HCT116 (cell line): ENCODE measurements around the gene HLA-DOA. TPM values are rescaled to one million over a fixed set of nuclear protein-coding genes. Genes with fewer than 3 reads are reported as not detected.

Experiments used
- ATAC-seq: fragments of 200-7000 bp; cut with Tn5 transposase; 2 replicates; pipeline ENCODE4 v1.9.1; 2020; ENCODE audit warnings: mild to moderate bottlenecking, moderate library complexity
- BruUV-seq: library from RNA; stranded (reverse); fragments of 400-500 nt; replicated peaks from 2 replicates; lab custom pipeline; 2021; lab: Mats Ljungman, UMichigan
- CTCF ChIA-PET: fragments of 300-600 bp; sonication (Branson Sonifier 250); formaldehyde crosslinking; loops from one replicate; lab custom pipeline; 2021; ENCODE audit warnings: antibody characterized with exemption; lab: Charles Lee
- POLR2A ChIA-PET: fragments of 300-600, 350-600 bp; sonication (Branson Sonifier 250); formaldehyde crosslinking; loops from one replicate; lab custom pipeline; 2021; ENCODE audit warnings: antibody characterized with exemption; lab: Charles Lee
- RAD21 ChIA-PET, 2 experiments: fragments of 300-600 bp; sonication (Branson Sonifier 250); formaldehyde crosslinking; loops; one replicate each; lab custom pipeline; 2023; ENCODE audit warnings: low total read pairs in 2 of 2; ENCODE audit not compliant: uncharacterized antibody in 2 of 2, unreplicated experiment in 2 of 2, low non-redundant PET in 1 of 2; lab: Charles Lee
- DNase-seq: peaks from one replicate; pipeline ENCODE4 v3.0.0-alpha.2; 2010; ENCODE audit warnings: low read depth, low spot score
- H2AFZ ChIP-seq: fragments of 200-600 bp; shearing (Covaris generic), sonication (generic); 2 replicates; pipeline ENCODE4 v1.6.1; 2017; ENCODE audit warnings: low read depth, mixed run types, mixed read lengths, antibody characterized with exemption, low read length; ENCODE audit not compliant: poor library complexity, severe bottlenecking
- H3K27ac ChIP-seq: 2 replicates; pipeline ENCODE4 v1.5.1; 2012; ENCODE audit warnings: low read depth, low read length
- H3K27me3 ChIP-seq: fragments of 200-600 bp; sonication (generic); 2 replicates; pipeline ENCODE4 v1.6.1; 2016; ENCODE audit warnings: mixed run types, low read length, mixed read lengths; ENCODE audit not compliant: insufficient read depth
- H3K36me3 ChIP-seq, 2 experiments: fragments of 200-500 bp in 1 of 2; fragments of 200-600 bp in 1 of 2; sonication (Bioruptor generic) in 1 of 2; sonication (generic) in 1 of 2; 2 replicates each; pipeline versions ENCODE4 v1.5.1 to v1.6.1; 2014 to 2016; ENCODE audit warnings: low read length in 2 of 2, inconsistent platforms in 1 of 2, mixed read lengths in 1 of 2, mixed run types in 1 of 2; ENCODE audit not compliant: insufficient read depth in 2 of 2, control insufficient read depth in 1 of 2
- H3K4me1 ChIP-seq, 2 experiments: fragments of 200-600 bp in 1 of 2; sonication (generic) in 1 of 2; 2 replicates each; pipeline versions ENCODE4 v1.5.1 to v1.6.1; 2012 to 2017; ENCODE audit warnings: low read length in 2 of 2, inconsistent platforms in 1 of 2, mild to moderate bottlenecking in 1 of 2, mixed read lengths in 1 of 2, mixed run types in 1 of 2, moderate library complexity in 1 of 2; ENCODE audit not compliant: insufficient read depth in 2 of 2, control insufficient read depth in 1 of 2
- H3K4me2 ChIP-seq: fragments of 200-600 bp; sonication (generic); 2 replicates; pipeline ENCODE4 v1.6.1; 2017; ENCODE audit warnings: mixed run types, low read length, mixed read lengths
- H3K4me3 ChIP-seq, 2 experiments: fragments of 200-600 bp in 1 of 2; sonication (generic) in 1 of 2; replicated peaks in 1 of 2; 2 replicates each; pipeline ENCODE4 v1.5.1; 2011 to 2016; ENCODE audit warnings: low read length in 2 of 2, control low read depth in 1 of 2, low read depth in 1 of 2, mild to moderate bottlenecking in 1 of 2, mixed read lengths in 1 of 2, mixed run types in 1 of 2
- H3K79me2 ChIP-seq: fragments of 200-600 bp; sonication (generic); 2 replicates; pipeline ENCODE4 v1.6.1; 2017; ENCODE audit warnings: mild to moderate bottlenecking, mixed run types, low read length, moderate library complexity, mixed read lengths; ENCODE audit not compliant: insufficient read depth
- H3K9ac ChIP-seq: fragments of 200-600 bp; sonication (generic); 2 replicates; pipeline ENCODE4 v1.6.1; 2016; ENCODE audit warnings: low read length, mixed read lengths
- H3K9me2 ChIP-seq: fragments of 200-600 bp; sonication (generic), shearing (Covaris generic); 2 replicates; pipeline ENCODE4 v1.6.1; 2017; ENCODE audit warnings: mixed run types, mild to moderate bottlenecking, moderate library complexity; ENCODE audit not compliant: insufficient read depth
- H3K9me3 ChIP-seq, 2 experiments: fragments of 200-500 bp in 1 of 2; fragments of 200-600 bp in 1 of 2; sonication (Bioruptor generic) in 1 of 2; sonication (generic) in 1 of 2; 2 replicates each; pipeline ENCODE4 v1.6.1; 2014 to 2017; ENCODE audit warnings: low read length in 2 of 2, mixed read lengths in 2 of 2, inconsistent platforms in 1 of 2, low read depth in 1 of 2, mild to moderate bottlenecking in 1 of 2, mixed run types in 1 of 2, moderate library complexity in 1 of 2; ENCODE audit not compliant: control insufficient read depth in 1 of 2, insufficient read depth in 1 of 2
- H4K20me1 ChIP-seq: fragments of 200-600 bp; sonication (generic), shearing (Covaris generic); 2 replicates; pipeline ENCODE4 v1.6.1; 2017; ENCODE audit warnings: mixed run types, mild to moderate bottlenecking, moderate library complexity; ENCODE audit not compliant: insufficient read depth
- CBX3 ChIP-seq: IDR thresholded peaks from 2 replicates; pipeline ENCODE4 v1.6.1; 2012; ENCODE audit warnings: low read depth
- CEBPB ChIP-seq: IDR thresholded peaks from 2 replicates; pipeline ENCODE4 v1.6.1; 2012; ENCODE audit warnings: low read depth
- EGR1 ChIP-seq: IDR thresholded peaks from 2 replicates; pipeline ENCODE4 v1.6.1; 2012; ENCODE audit warnings: low read depth
- FOSL1 ChIP-seq: IDR thresholded peaks from 2 replicates; pipeline ENCODE4 v1.6.1; 2012; ENCODE audit warnings: low read depth
- POLR2A ChIP-seq: IDR thresholded peaks from 2 replicates; pipeline ENCODE4 v1.7.0; 2011; ENCODE audit warnings: borderline replicate concordance; ENCODE audit not compliant: insufficient read depth, insufficient read length; ENCODE audit errors: extremely low read depth
- POLR2AphosphoS5 ChIP-seq: IDR thresholded peaks from 2 replicates; pipeline ENCODE4 v1.6.1; 2011; ENCODE audit warnings: mild to moderate bottlenecking, low read depth, low read length, moderate library complexity
- RAD21 ChIP-seq: IDR thresholded peaks from 2 replicates; pipeline ENCODE4 v1.6.1; 2012; ENCODE audit warnings: low read depth, mild to moderate bottlenecking
- SIN3A ChIP-seq: IDR thresholded peaks from 2 replicates; pipeline ENCODE4 v1.6.1; 2012; ENCODE audit warnings: low read depth
- ZBTB33 ChIP-seq: IDR thresholded peaks from 2 replicates; pipeline ENCODE4 v1.6.1; 2011; ENCODE audit warnings: mild to moderate bottlenecking, low read length, moderate library complexity; ENCODE audit not compliant: insufficient replicate concordance; ENCODE audit errors: extremely low read depth
- intact Hi-C: fragments of 100-400 bp; cut with micrococcal nuclease; formaldehyde crosslinking; loops from 2 replicates; pipeline ENCODE4 v1.10.0; 2022
- total RNA-seq: library from RNA; stranded (reverse); gene quantifications from one replicate; pipeline ENCODE4 v1.2.1, GENCODE V29; 2021; ENCODE audit not compliant: unreplicated experiment
- TF ChIP-seq, protein P1 (sequence below): IDR thresholded peaks from 2 replicates; pipeline ENCODE4 v1.6.1; 2012

HLA-DOA gene
- total RNA-seq, 1 experiment from 2014 or later = 0.39 TPM

DNA sequence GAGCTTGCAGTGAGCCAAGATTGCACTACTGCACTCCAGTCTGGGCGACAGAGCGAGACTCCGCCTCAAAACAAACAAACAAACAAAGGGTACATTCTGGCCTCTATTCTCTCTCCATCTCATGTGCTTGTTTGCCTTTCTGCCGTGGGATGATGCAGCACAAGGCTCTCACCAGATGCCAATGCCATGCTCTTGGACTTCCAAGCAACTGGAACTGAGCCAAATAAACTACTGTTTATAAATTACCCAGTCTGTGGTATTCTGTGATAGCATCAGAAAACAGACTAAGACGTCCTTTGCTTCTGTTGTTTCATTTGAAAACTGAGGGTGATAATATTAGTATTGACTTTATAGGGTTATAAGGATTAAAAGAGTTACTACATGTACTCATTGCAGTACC is 44.6 kb downstream of the HLA-DOA start:
- no TSS peak for BruUV-seq
- Histone ChIP-seq H3K4me3 (no peak overlapping the region), H3K27me3 (no peaks in the 10 kb centered on the region), H3K4me2 (no peak overlapping the region), H3K79me2 (peaks cover 66% of the 10 kb centered on the region), H4K20me1 (no peaks in the 10 kb centered on the region), H3K27ac (no peak overlapping the region), H3K9ac (no peak overlapping the region), H3K9me3 (no peaks in the 10 kb centered on the region), H2AFZ (no peak overlapping the region), H3K4me1 (peaks cover 10 to 30% of the 10 kb centered on the region in 2 experiments), H3K9me2 (no peaks in the 10 kb centered on the region), H3K36me3 (no peaks in the 10 kb centered on the region)
- ChIA-PET CTCF (interaction anchor here (7.8 kb wide), 1 partner anchor 11 kb away, joined by 73 read pairs; the partner anchor contains the start of gene HLA-DMA), RAD21 (no interaction called here), POLR2A (interaction anchor here (7.9 kb wide), 1 partner anchor 9 kb away, joined by 143 read pairs; the partner anchor contains the start of gene HLA-DMA)
- no peak for ATAC-seq
- intact Hi-C loops = loop anchor here (5.0 kb wide), 1 partner anchor 77 kb away; no protein-coding TSS in a partner anchor
- TF ChIP-seq POLR2AphosphoS5 = no peak
- DNase-seq = no peak

- BruUV-seq = no TSS peak
- no peaks in the 10 kb centered on the region for H3K9me3 ChIP-seq
- no peak overlapping the region for H3K4me2 ChIP-seq
- no peak overlapping the region for H3K4me3 ChIP-seq
- TF ChIP-seq EGR1 (no peak), POLR2A (no peak), SIN3A (no peak), RAD21 (no peak), FOSL1 (no peak), CEBPB (no peak), ZBTB33 (no peak), CBX3 (no peak), POLR2AphosphoS5 (no peak)
- TF ChIP-seq, protein P1, sequence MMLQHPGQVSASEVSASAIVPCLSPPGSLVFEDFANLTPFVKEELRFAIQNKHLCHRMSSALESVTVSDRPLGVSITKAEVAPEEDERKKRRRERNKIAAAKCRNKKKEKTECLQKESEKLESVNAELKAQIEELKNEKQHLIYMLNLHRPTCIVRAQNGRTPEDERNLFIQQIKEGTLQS = no peak
- peaks cover 63% of the 10 kb centered on the region for H3K79me2 ChIP-seq
- H4K20me1 ChIP-seq = no peaks in the 10 kb centered on the region
- ATAC-seq (no peak), DNase-seq (no peak)
- H2AFZ ChIP-seq = no peak overlapping the region
- H3K27me3 ChIP-seq = no peaks in the 10 kb centered on the region
- peaks cover 10 to 21% of the 10 kb centered on the region in 2 experiments for H3K4me1 ChIP-seq
- intact Hi-C loops = no loop called here
- no peak overlapping the region for H3K27ac ChIP-seq
- POLR2A ChIA-PET = interaction anchor here (0.6 to 2.3 kb wide), 4 partner anchors 8 to 1372 kb away, joined by 3 to 11 read pairs (median 3); no protein-coding TSS in a partner anchor
- RAD21 ChIA-PET = no interaction called here
- no peaks in the 10 kb centered on the region for H3K36me3 ChIP-seq
- no peaks in the 10 kb centered on the region for H3K9me2 ChIP-seq
- CTCF ChIA-PET = interaction anchor here (1.0 to 2.2 kb wide), 3 partner anchors 10 to 78 kb away, joined by 3 to 23 read pairs (median 9); partner anchors contain the start of gene HLA-DMA
- H3K9ac ChIP-seq = no peak overlapping the region
Observed at GRCh38 chr6:32963866-32964265, 45.5 kb downstream of the HLA-DOA start.
